ENCODE data around the gene UFC1. TPM values are rescaled to one million over a fixed set of nuclear protein-coding genes. Genes with fewer than 3 reads are reported as not detected.

Gene UFC1
- total and polyA plus RNA-seq, 2 of the 13 experiments (the other 11 are each of a cell fraction or from before 2014, with no cell fraction given) = 72.8 to 85.2 TPM

GRCh38 chr1:161201836-161202712 lies 48.3 kb downstream of the UFC1 start, which contains the start of gene NDUFS2 (continued):
- TF ChIP-seq ZSCAN5A (CRISPR knock-in tag; IDR thresholded peaks at IDR 0.05; ENCODE audit: borderline replicate concordance) = peak; percentile 75; the same call in 1 of the 2 replicates
- peak; percentile 62; the same call in 1 of the 2 replicates for TF ChIP-seq FOXA3 (CRISPR knock-in tag; IDR thresholded peaks at IDR 0.05)
- no peak; the same call in 1 of the 2 replicates for TF ChIP-seq ZNF747 (CRISPR knock-in tag; IDR thresholded peaks at IDR 0.05; ENCODE audit: borderline replicate concordance)
- TF ChIP-seq, protein P1, sequence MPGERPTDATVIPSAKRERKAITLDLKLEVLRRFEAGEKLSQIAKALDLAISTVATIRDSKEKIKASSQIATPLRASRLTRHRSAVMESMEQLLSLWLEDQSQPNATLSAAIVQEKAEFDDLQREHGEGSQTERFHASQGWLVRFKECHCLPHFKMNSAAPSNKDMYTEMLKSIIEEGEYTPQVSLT (CRISPR knock-in tag; IDR thresholded peaks at IDR 0.05; ENCODE audit: borderline replicate concordance, low read depth) = no peak
- TF ChIP-seq ZXDC (CRISPR knock-in tag; IDR thresholded peaks at IDR 0.05) = no peak
- TF ChIP-seq, protein P2, sequence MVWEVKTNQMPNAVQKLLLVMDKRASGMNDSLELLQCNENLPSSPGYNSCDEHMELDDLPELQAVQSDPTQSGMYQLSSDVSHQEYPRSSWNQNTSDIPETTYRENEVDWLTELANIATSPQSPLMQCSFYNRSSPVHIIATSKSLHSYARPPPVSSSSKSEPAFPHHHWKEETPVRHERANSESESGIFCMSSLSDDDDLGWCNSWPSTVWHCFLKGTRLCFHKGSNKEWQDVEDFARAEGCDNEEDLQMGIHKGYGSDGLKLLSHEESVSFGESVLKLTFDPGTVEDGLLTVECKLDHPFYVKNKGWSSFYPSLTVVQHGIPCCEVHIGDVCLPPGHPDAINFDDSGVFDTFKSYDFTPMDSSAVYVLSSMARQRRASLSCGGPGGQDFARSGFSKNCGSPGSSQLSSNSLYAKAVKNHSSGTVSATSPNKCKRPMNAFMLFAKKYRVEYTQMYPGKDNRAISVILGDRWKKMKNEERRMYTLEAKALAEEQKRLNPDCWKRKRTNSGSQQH (CRISPR knock-in tag; IDR thresholded peaks at IDR 0.05; ENCODE audit: low read depth) = no peak; the same call in 1 of the 2 replicates
- no peak for TF ChIP-seq ZFP62 (CRISPR knock-in tag; IDR thresholded peaks at IDR 0.05)
- TF ChIP-seq PHF20 (CRISPR knock-in tag; IDR thresholded peaks at IDR 0.05) = peak; percentile 82
- peak; percentile 93 for TF ChIP-seq ZFY (CRISPR knock-in tag; IDR thresholded peaks at IDR 0.05)
- no peak for TF ChIP-seq RFX1 (IDR thresholded peaks at IDR 0.05)
- TF ChIP-seq SIN3A (IDR thresholded peaks at IDR 0.05; ENCODE audit: borderline replicate concordance, low read depth, low read length) = no peak
- 0 out of 2 replicates have a peak, but pooled peaks have one; percentile 39 for TF ChIP-seq SNAPC5 (CRISPR knock-in tag; IDR thresholded peaks at IDR 0.05; ENCODE audit: borderline replicate concordance)
- 0 out of 2 replicates have a peak, but pooled peaks have one; percentile 28 for TF ChIP-seq CHCHD3 (CRISPR knock-in tag; IDR thresholded peaks at IDR 0.05)
- TF ChIP-seq ZNF766 (CRISPR knock-in tag; IDR thresholded peaks at IDR 0.05; ENCODE audit: borderline replicate concordance) = 0 out of 2 replicates have a peak, but pooled peaks have one; percentile 24
- no peak for TF ChIP-seq FOSL2 (CRISPR knock-in tag; IDR thresholded peaks at IDR 0.05)
- TF ChIP-seq, protein P3, sequence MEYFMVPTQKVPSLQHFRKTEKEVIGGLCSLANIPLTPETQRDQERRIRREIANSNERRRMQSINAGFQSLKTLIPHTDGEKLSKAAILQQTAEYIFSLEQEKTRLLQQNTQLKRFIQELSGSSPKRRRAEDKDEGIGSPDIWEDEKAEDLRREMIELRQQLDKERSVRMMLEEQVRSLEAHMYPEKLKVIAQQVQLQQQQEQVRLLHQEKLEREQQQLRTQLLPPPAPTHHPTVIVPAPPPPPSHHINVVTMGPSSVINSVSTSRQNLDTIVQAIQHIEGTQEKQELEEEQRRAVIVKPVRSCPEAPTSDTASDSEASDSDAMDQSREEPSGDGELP (IDR thresholded peaks at IDR 0.05; ENCODE audit: borderline replicate concordance, low read depth) = no peak; the same call in 1 of the 2 replicates
- no peak for TF ChIP-seq MNT (IDR thresholded peaks at IDR 0.05)

Data from HepG2 (cell line).